ENCODE data around the gene ROBO1. TPM values are rescaled to one million over a fixed set of nuclear protein-coding genes. Genes with fewer than 3 reads are reported as not detected.
"Not testable (repeated sequence)": the region's sequence is repeated elsewhere in the genome, so short reads cannot be mapped to it uniquely, and the experiment has no call there.

ROBO1 gene
- total RNA-seq, 6 experiments from 2014 or later, result 1.1 to 7.2 (median 4.3) TPM

GRCh38 chr3:79809106-79809505, 41.3 kb upstream of the ROBO1 start:
- 13% methylated on average over 1 of the region's 2 CpGs for WGBS (ENCODE audit: insufficient coverage, low coverage, low lambda C conversion rate, missing lambda C conversion rate)
- DNase-seq (no peak), ATAC-seq (no peak)
- H3K27ac ChIP-seq, result no peak overlapping the region
- no peaks in the 10 kb centered on the region for H3K9me3 ChIP-seq
- no peaks in the 10 kb centered on the region for H3K4me1 ChIP-seq
- H3K27me3 ChIP-seq, result no peaks in the 10 kb centered on the region
- no peaks in the 10 kb centered on the region for H3K36me3 ChIP-seq
- TF ChIP-seq POLR2A (IDR thresholded peaks at IDR 0.05), result no peak
- TF ChIP-seq, protein P1, sequence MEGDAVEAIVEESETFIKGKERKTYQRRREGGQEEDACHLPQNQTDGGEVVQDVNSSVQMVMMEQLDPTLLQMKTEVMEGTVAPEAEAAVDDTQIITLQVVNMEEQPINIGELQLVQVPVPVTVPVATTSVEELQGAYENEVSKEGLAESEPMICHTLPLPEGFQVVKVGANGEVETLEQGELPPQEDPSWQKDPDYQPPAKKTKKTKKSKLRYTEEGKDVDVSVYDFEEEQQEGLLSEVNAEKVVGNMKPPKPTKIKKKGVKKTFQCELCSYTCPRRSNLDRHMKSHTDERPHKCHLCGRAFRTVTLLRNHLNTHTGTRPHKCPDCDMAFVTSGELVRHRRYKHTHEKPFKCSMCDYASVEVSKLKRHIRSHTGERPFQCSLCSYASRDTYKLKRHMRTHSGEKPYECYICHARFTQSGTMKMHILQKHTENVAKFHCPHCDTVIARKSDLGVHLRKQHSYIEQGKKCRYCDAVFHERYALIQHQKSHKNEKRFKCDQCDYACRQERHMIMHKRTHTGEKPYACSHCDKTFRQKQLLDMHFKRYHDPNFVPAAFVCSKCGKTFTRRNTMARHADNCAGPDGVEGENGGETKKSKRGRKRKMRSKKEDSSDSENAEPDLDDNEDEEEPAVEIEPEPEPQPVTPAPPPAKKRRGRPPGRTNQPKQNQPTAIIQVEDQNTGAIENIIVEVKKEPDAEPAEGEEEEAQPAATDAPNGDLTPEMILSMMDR (IDR thresholded peaks at IDR 0.05), result no peak
- intact Hi-C loops (cut with DNase I), result no loop called here
- no peak overlapping the region for H3K4me3 ChIP-seq

- Histone ChIP-seq H3K27ac (no peak overlapping the region), H3K27me3 (no peaks in the 10 kb centered on the region), H3K4me1 (no peaks in the 10 kb centered on the region), H3K4me3 (no peak overlapping the region), H3K36me3 (no peaks in the 10 kb centered on the region), H3K9me3 (no peaks in the 10 kb centered on the region)
- TF ChIP-seq POLR2A (IDR thresholded peaks at IDR 0.05), result no peak
- TF ChIP-seq, protein P1 (IDR thresholded peaks at IDR 0.05), result no peak
- DNase-seq (no peak), ATAC-seq (no peak)
- intact Hi-C loops (cut with DNase I), result no loop called here
- WGBS (ENCODE audit: insufficient coverage, low coverage, low lambda C conversion rate, missing lambda C conversion rate), result 31% methylated on average over 2 of the region's 2 CpGs
These were observed 40.7 kb upstream of the ROBO1 start for GRCh38 chr3:79808515-79808914.

DNA sequence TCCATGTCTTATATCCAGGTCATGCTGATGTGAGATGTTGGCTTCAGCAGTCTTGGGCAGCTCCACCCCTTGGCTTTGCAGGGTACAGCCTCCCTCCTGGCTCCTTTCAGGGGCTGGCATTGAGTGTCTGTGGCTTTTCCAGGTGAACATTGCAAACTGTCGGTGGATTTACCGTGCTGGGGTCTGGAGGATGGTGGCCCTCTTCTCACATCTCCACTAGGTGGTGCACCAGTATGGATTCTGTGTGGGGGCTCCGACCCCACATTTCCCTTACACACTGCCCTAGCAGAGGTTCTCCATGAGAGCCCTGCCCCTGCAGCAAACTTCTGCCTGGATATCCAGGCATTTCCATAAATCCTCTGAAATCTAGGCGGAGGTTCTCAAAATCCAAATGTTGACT, 22.4 kb upstream of the ROBO1 start:
- H3K27ac ChIP-seq; H3K4me3 ChIP-seq; DNase-seq; H3K4me1 ChIP-seq; intact Hi-C loops (cut with DNase I); H3K9me3 ChIP-seq; H3K27me3 ChIP-seq; ATAC-seq; H3K36me3 ChIP-seq: not testable (repeated sequence)
- WGBS (ENCODE audit: insufficient coverage, low coverage, low lambda C conversion rate, missing lambda C conversion rate), result no CpG with 5 or more reads among the region's 4 CpGs

DNA sequence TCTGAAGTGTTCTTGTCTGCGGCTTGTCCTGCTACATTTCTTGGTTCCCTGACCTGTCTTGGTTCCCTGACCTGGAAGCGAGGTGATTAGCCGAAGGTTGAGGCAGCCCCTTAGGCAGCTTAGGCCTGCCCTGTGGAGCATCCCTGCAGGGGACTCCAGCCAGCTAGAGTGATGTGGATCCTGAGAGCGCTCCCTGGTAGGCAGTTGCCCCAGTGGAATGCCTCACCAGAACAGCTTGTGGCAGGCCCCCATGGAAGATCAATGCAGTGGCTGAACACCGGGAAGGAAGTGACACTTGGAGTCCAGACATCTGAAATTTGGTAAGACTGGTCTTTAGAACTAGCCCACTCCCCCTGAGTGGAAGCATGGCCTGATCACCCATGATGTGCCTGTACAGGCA, 5.5 kb upstream of the ROBO1 start:
- Histone ChIP-seq H3K36me3 (no peaks in the 10 kb centered on the region), H3K9me3 (no peaks in the 10 kb centered on the region), H3K27me3 (peaks cover 0 to 3% of the 10 kb centered on the region in 2 donors), H3K27ac (no peak overlapping the region), H3K4me1 (no peaks in the 10 kb centered on the region), H3K4me3 (no peak overlapping the region)
- 80% methylated on average over 1 of the region's 5 CpGs for whole genome bisulfite sequencing (ENCODE audit: insufficient coverage, low coverage, low lambda C conversion rate, missing lambda C conversion rate)
- DNase-seq, result no peak
- TF ChIP-seq, protein P1 (IDR thresholded peaks at IDR 0.05), result no peak
- no peak for TF ChIP-seq POLR2A (IDR thresholded peaks at IDR 0.05)
- ATAC-seq, result no peak
- intact Hi-C loops (cut with DNase I), result no loop called here

- no peak for TF ChIP-seq POLR2A (IDR thresholded peaks at IDR 0.05)
- TF ChIP-seq, protein P1 (IDR thresholded peaks at IDR 0.05), result no peak
- H3K36me3 ChIP-seq, result no peaks in the 10 kb centered on the region
- ATAC-seq (no peak), DNase-seq (no peak)
- no peak overlapping the region for H3K27ac ChIP-seq
- H3K4me1 ChIP-seq, result peaks cover 0 to 4% (median 0%) of the 10 kb centered on the region in 4 donors
- intact Hi-C loops (cut with DNase I), result no loop called here
- no peak overlapping the region for H3K4me3 ChIP-seq
- 17% methylated on average over 3 of the region's 3 CpGs for WGBS (ENCODE audit: insufficient coverage, low coverage, low lambda C conversion rate, missing lambda C conversion rate)
- H3K27me3 ChIP-seq, result peaks cover 0 to 9% of the 10 kb centered on the region in 2 donors
- H3K9me3 ChIP-seq, result no peaks in the 10 kb centered on the region
These were observed 1.4 kb upstream of the ROBO1 start for GRCh38 chr3:79769229-79769628.

All from right lobe of liver (tissue), 6 donors.